ENCODE measurements around the gene ZNF607.
A peak's percentile ranks its signal among the peaks of the same experiment; 100 is the strongest.
"Not testable (repeated sequence)": the region's sequence is repeated elsewhere in the genome, so short reads cannot be mapped to it uniquely, and the experiment has no call there.

Gene ZNF607

GRCh38 chr19:37719111-37719926, at the start of gene ZNF607:
TSS of gene ZNF607 (minus strand) at chr19:37719761. CDS start at chr19:37711618, 8,143 bp downstream.
- peak; percentile 92 for DNase-seq

GRCh38 chr19:37763488-37763887, 43.9 kb upstream of the ZNF607 start:
- no peak for DNase-seq

GRCh38 chr19:37757683-37758082, 38.1 kb upstream of the ZNF607 start:
- not testable (repeated sequence) for DNase-seq

GRCh38 chr19:37738371-37738770, 18.8 kb upstream of the ZNF607 start:
- DNase-seq: no peak

GRCh38 chr19:37725181-37725580, 5.6 kb upstream of the ZNF607 start:
- no peak for DNase-seq

GRCh38 chr19:37719927-37720265, 335 bp upstream of the ZNF607 start:
- no peak for DNase-seq

DNA sequence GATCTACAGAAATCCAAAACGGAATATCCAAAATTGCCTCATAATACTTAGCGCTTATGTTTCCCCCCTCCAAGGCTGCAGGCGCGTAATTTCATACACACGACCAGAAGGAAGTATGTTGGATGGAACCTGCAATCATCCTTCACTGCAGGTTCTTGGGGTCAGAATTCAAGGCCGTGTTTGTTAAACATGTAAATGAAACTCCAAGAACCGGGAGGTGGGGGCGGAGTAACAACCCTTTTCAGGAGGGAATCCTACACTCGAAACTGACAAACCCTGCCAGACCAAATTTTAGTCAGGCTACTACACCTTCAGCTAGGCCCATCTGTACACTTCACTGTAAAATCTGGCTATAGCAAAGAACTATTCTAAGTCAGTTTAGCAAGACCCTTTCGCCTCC, 1.3 kb downstream of the ZNF607 start:
- DNase-seq: no peak

DNA sequence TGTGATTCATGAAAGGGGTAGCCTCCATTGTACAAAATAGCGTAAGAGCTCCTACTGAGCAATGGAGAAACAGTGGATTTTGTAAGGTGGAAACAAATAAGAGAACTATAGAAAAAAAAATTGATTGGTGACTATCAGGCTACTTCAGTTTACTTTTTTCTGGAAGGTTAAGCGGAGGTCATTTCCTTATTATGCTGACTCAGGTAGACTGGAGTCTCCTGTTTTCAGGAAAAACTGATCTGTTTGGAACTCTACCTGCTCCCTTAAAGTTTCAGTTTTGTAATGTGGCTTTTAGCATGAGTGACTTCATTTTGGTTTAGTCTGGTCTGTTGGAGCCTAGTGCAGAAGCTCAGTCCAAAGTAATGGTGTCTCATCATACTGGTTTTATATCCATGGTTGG, 3.4 kb downstream of the ZNF607 start:
- DNase-seq: no peak

DNA sequence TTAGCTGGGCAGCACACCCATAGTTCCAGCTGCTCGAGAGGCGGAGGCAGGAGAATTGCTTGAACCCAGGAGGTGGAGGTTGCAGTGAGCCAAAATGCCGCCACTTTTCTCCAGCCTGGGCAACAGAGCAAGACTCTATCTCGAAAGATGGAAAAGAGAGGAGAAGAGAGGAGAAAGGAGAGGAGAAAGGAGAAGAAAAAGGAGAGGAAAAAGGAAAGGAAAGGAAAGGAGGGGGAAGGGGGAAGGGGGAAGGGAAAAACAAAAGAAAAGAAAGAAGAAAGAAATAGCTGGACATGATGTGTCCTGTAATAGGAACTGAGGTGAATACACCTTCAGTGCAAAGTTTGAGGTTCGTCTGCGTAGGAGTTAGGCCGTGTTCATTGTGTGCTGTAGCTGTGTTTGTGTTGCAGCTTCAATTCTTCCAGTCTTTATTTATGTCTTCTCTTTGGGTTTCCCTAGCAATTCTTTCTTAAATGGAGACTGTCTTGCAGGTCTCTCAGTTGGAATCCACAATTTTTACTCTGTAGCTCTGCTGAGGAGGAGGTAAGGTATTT, 13.4 kb downstream of the ZNF607 start:
- DNase-seq: no peak

DNA sequence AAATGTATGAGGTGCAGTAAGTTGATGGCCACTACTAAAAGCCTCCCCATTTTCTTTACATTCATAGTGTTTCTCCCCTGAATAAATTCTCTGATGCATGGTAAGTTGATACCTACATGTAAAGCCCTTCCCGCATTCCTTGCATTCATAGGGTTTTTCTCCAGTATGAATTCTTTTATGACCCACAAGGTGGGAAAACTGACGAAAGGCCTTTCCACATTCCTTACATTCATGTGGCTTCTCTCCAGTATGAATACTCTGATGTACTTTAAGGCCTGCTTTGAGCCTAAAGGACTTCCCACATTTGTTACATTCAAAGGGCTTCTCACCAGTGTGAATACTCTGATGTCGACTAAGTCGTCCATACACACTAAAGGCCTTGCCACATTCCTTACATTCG, 20.5 kb downstream of the ZNF607 start:
- no peak for DNase-seq

- no peak for DNase-seq
Measured at GRCh38 chr19:37698216-37698615, 21.3 kb downstream of the ZNF607 start.

- no peak for DNase-seq
Measured at GRCh38 chr19:37695144-37695899, 24.2 kb downstream of the ZNF607 start.

- DNase-seq: no peak
Measured at GRCh38 chr19:37692956-37693620, 26.5 kb downstream of the ZNF607 start.

GRCh38 chr19:37691881-37692504, 27.6 kb downstream of the ZNF607 start:
- peak; percentile 44 for DNase-seq

DNA sequence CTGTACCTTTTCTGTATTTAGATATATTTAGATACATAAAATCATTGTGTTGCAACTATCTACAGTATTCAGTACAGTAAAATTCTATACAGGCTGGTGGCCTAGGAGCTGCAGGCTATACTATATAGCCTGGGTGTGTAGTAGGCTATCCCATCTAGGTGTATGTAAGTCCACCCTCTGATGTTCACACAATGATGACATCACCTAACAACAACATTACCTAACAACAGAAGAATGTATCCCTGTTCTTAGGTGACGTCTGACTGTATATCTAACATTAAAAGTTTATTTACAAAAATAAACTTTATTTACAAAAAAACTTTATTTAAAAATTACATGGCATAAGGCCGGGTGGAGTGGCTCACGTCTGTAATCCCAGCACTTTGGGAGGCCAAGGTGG, 36.0 kb downstream of the ZNF607 start:
- no peak for DNase-seq

DNA sequence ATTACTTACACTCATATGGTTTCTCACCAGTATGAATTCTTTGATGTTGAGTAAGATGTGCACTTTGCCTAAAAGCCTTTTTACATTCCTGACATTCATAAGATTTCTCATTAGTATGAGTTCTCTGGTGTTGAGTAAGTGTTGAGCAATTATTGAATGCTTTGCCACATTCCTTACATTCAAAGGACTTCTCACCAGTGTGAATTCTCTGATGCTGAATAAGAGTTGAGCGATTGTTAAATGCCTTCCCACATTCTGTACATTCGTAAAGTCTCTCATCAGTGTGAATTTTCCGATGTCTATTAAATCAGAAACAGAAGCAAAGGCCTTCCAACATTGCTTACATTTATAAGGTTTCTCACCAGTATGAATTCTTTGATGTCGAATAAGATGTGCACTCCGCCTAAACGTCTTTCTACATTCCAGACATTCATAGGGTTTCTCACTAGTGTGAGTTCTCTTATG, 50.1 kb downstream of the ZNF607 start:
- no peak for DNase-seq

DNA sequence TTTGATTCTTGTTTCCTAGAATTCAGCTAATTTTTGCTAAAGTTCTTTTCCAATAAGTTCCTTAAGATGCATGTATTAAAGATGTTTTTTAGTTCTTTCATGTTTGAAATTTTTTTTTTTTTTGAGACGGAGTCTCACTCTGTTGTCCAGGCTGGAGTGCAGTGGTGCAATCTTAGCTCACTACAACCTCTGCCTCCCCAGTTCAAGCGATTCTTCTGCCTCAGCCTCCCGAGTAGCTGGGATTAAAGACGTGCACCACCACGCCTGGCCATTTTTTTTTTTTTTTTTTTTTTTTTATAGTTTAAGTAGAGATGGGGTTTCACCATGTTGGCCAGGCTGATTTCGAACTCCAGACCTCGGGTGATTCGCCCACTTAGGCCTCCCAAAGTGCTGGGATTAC, 62.4 kb downstream of the ZNF607 start:
- DNase-seq: not testable (repeated sequence)

DNA sequence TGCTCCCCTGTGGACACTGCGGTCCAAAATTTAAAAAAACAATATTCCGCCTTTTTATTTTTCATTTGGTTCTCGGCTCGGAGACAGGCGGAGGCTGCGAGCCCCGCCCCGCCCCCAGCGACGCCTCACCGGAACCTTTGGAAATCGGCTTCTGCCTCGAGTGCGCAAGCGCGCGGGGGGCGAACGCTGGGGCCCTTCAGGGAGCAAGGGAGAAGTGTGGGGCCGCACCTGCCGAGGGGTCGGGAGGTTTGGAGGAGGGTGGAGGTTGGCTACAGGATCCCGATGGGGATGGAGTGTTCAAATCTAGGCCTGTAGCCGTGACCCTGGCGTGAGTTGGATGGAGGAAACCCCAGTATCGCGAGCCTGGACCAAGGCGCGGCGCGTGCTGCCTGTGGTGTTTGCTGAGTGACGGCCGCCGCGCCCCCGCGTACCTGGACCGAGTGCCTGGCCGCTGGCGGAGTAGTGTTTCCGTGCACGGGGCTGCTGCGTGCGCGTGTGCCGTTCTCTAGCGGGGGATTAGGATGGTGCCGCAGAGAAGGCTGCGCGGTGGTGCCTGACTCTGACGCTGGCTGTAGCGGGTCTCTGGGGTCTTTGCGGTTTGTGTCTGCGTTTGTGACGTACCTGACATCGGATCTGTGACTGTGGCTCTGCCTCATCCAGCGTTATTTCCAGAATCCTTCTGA, 63.7 kb downstream of the ZNF607 start:
- DNase-seq: peak; percentile 88

- peak; percentile 61 for DNase-seq
Measured at GRCh38 chr19:37655301-37655688, 64.3 kb downstream of the ZNF607 start, which contains the start of gene ZFP30. TSS of gene ZFP30 (minus strand) at chr19:37655465. CDS start at chr19:37647822, 7,643 bp downstream.

DNA sequence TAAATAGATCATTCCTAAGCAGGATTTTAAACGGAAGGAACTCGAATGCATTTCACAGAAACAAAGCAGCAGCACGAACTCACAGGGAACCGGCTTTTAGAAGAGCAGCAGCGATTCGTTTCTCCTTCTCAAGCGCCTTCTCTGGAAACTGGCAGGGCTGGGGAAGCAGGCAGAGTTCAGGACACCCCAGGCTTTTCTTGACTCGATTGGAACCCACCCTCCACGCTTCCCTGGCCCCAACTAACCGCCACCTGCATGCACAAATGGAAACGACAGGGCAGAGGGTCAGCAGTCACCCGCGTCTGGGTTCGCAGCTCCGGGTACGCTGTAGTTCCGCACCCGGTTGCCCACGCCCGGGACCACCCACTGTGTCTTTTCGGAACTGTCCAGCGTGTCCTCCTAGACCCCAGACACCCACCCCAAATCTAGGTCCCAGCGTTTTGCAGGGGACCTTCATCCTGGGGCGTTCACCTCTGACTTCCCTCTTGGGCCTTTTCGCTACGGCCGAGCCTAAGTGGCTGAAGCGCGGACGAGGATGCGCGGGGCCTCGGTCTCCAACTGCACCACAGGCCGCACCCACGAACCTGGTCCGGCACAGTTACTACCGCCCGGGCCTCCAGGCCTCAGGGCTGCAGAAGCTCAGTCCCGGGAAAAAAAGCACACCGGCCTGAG, 64.8 kb downstream of the ZNF607 start:
- no peak for DNase-seq

- no peak for DNase-seq
Measured at GRCh38 chr19:37654118-37654517, 65.4 kb downstream of the ZNF607 start.

Measured in NCI-H2029 treated with DMSO at 0.1 percent for 48 hours (cell line).